Anterior cingulate cortex (tissue), 58 donors: ENCODE data around the gene LY9.

ENCODE experiments used
- DNase-seq, 58 donors: peaks; one replicate each; lab custom pipeline; 2025; lab: John Stamatoyannopoulos, UW

The LY9 gene, protein sequence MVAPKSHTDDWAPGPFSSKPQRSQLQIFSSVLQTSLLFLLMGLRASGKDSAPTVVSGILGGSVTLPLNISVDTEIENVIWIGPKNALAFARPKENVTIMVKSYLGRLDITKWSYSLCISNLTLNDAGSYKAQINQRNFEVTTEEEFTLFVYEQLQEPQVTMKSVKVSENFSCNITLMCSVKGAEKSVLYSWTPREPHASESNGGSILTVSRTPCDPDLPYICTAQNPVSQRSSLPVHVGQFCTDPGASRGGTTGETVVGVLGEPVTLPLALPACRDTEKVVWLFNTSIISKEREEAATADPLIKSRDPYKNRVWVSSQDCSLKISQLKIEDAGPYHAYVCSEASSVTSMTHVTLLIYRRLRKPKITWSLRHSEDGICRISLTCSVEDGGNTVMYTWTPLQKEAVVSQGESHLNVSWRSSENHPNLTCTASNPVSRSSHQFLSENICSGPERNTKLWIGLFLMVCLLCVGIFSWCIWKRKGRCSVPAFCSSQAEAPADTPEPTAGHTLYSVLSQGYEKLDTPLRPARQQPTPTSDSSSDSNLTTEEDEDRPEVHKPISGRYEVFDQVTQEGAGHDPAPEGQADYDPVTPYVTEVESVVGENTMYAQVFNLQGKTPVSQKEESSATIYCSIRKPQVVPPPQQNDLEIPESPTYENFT

DNA sequence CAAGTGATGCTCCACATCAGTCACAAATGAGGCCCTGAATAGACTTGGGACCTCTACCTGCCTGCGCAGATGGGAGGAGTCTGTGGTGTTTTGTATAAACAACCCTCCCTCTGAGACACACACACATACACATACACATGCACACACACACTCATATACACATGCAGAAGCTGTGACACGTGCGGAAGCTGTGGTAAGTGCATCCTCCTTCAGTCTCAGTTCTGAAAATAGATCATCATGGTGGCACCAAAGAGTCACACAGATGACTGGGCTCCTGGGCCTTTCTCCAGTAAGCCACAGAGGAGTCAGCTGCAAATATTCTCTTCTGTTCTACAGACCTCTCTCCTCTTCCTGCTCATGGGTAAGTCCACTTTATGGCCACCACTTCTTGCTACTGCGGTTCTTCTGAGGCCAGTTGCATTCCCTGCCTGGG lies at the start of gene LY9:
TSS of gene LY9 (plus strand) at position 224 of the 433 bp plus-strand sequence. CDS start at position 238, 14 bp downstream.
- DNase-seq = no peak

- no peak for DNase-seq
Measured at GRCh38 chr1:160746836-160747500, 49.0 kb upstream of the LY9 start.

DNA sequence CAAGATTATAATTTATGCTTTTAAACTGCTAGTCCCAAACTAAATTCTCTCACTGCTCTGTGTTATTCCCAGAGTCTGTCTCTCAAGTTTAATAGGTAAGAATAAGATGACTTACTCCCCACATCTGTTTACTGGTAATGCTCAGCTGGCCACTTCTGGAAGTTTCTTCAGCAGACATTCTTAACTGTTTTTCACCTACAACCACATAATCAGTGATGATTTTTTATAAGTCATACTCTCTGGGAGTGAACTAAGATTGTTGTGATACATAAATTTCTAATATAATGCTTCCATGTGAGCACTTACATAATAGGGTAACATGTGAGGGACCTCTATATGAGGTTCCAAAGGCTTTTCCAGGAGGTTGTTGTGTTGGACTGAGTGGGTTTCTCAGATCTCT lies 48.3 kb upstream of the LY9 start:
- no peak for DNase-seq

DNA sequence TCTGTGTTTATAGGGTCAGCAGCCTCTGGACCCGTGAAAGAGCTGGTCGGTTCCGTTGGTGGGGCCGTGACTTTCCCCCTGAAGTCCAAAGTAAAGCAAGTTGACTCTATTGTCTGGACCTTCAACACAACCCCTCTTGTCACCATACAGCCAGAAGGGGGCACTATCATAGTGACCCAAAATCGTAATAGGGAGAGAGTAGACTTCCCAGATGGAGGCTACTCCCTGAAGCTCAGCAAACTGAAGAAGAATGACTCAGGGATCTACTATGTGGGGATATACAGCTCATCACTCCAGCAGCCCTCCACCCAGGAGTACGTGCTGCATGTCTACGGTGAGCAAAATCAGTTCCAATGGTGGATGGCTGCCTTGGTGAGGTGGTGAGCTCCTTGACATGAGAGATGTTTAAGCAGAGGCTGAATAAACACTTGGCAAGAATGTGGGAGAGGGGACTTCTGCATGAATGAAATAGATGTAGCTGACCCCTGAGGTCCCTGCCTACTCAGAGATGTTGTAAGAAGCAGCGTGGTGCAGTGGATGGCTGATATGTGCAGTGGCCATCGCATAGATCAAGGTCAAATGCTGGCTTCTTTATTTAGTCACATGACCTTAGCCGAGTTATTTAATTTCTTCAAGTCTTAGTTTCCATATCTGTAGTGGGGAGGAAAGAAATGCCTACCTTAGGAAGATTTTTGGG lies 47.6 kb upstream of the LY9 start:
- no peak for DNase-seq

DNA sequence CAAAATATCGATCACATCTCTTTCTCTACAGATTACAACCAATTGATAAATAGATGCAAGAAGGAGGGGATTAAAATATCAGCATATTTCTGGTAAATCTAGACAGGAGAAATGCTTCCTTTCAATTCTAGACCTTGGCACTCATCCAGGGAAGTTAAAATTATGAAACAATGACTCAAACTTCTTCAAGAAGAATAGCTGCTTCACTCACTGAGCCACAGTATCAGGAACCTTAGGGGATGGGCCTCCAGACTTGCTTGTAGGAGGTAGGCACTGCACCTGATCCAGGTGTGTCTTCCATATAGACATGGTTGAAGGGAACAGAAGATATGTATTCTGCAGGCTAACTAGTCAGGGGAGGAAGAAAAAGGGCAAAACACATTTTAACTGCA lies 47.1 kb upstream of the LY9 start:
- no peak for DNase-seq

DNA sequence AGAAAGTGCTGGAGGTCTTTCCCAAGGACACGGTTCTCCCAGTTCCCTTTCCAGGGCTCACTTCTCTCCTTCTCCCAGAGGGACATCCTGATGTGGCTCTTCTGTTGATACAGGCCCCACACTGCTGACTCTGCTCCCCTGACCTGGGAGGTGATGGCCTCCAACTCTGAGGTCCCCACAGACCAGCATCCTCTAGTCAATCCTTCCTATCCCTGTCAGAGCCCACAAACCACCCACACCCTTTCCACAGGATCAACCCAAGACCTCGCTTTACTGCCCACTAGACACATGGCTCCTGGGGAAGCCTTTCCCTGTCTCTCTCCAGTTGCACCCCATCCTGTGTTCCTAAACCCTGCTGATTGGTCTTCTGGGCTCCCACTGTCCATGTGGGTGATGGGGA lies 45.4 kb upstream of the LY9 start:
- DNase-seq = no peak

DNA sequence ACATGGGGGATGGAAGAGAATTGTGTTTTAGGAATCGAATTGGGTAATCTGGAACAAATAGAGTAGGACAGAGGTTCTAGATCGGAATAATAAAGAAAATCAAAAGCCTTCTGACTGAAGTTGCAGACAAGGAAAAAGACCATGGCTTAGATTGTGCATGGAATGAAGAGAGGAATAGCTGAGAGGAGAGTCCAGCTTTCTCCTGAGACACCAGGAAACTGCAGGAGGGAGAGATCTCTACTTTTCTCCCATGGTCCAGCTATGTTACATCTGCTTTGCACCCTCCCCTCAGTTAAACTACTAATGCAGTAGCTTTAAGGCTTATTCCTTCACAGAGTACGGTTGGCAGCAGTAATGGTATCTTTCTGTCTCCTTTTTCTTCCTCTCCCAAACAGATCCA lies 43.6 kb upstream of the LY9 start:
- no peak for DNase-seq

- DNase-seq = no peak
Measured at GRCh38 chr1:160752924-160753323, 43.0 kb upstream of the LY9 start.

DNA sequence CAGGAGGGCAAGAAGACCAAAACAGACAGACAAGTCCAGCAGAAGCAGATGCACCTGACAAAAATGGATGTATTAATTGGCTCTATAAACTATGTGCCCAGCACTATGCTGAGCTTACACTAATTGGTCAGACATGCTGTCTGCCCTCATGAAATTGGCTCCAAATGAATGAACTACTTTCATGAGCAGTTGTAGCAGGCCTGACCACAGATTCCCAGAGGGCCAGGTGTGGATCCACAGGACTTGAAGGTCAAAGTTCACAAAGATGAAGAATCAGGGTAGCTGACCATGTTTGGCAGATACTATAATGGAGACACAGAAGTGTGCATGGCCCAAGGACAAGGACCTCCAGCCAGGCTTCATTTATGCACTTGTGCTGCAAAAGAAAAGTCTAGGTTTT lies 42.4 kb upstream of the LY9 start:
- DNase-seq = no peak

GRCh38 chr1:160755461-160755860 lies 40.5 kb upstream of the LY9 start:
- DNase-seq = no peak

- no peak for DNase-seq
Measured at GRCh38 chr1:160755911-160756848, 39.8 kb upstream of the LY9 start.

DNA sequence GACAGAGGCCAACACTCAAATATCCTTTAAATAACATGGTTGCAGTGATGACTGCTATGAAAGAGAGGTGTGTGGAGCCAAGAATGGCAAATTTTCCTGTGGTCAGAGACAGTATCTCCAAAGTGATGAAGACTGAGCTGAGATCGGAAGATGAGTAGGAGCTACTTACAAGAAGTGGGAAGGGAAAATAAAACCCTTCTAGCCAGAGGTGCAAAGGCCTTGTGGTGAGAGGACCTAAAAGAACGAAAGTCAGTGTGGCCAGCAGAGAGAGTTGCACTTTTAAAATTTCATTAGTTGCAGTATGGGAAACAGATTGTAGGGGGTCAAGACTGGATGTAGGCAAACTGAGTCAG lies 39.1 kb upstream of the LY9 start:
- no peak for DNase-seq

GRCh38 chr1:160758521-160758920 lies 37.5 kb upstream of the LY9 start:
- DNase-seq = no peak

DNA sequence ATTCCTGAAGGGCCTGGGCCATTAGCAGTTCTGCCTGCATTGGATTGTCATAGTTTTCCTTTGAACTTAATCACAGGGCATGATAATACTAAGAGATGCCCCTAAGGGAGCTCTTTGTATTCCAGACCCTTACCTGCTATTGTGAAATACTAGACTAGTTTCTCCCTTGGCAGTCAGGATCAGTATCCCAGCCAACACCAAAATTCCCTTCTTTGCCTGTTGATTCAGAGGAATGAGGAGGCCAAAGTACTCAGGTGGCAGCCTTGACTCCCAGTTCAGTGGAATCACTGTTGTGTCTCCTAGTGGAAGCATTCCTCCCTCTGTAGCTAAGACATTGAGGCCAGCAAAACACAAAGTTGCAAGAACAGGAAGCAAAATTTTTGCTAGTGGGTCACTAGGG lies 36.2 kb upstream of the LY9 start:
- no peak for DNase-seq

DNA sequence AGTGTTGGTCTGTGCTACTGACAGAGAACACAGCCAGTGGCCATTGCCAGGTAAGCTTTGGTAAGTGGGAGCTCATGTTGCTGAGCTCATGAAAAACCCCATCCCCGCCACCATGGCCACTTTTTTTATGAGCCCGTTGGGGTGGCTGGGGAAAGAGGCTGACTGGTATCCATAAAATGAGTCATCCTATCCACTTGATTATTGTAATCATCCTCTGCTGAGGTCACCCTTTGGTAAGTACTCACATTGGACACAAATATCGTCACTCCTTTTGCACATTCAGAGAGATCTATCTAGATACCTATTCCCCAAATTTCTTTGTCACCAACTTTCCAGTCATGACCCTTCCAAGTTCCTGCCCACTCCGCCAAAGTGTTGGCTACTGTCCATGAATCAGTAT lies 34.9 kb upstream of the LY9 start:
- DNase-seq = no peak

- DNase-seq = no peak
Measured at GRCh38 chr1:160761886-160762285, 34.1 kb upstream of the LY9 start.

DNA sequence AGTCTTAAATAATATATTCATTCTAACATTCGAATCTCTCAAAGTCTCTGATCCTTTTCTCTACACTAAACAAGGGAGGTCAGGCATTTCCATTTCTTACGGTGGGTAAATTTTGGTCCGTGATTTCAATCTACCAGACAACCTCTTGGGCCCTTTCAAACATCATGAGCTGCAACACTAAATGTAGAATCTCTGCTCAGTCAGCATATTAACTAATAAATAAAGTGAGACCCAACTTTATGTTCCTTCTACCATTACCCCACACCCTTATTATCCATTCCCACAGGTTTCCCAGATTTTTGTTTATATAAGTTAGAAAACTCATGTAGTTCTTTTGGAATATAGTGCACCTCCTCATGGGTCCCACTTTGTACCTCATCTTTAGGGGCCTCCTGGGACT lies 32.0 kb upstream of the LY9 start:
- no peak for DNase-seq

DNA sequence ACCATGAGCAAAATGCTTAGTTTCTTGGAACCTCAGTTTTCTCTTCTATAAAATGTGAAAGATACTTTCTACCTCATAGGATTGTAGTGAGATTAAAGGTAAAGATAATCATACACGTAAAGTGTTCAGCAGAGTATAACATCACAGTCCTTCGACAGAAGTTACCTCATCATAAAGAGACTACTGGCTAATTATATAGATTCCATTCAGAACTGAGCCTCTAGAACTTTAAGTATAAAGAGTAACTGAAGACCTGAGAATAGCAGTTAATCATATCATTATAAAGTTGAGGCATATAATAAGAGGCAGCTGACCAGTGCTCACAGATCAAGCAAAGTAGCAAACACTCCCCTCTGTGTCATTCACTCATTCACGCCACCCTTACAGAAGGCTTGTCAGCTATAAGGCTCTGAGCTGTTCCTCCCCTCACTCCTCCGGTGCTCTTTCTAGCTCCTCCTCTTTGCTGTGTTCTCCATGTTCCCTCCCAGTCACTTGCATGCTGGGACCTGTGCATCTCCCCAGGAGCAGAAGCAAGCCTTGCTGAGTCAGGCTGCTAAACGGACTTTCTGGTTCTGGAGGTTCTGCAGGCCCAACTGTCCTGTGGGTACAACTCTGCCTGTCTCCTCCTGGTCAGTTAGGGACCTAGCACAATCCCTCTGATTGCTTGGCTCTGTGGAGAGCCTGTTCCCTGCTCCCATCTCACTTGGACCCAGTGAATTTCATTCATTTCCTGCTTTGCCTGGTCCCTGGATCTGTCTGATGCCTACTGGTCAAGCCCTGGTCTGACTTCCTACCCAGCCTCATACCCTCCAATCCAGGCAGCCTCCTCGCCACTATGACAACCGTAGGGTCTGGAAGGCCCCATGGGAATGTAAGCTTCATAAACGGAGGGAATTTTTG lies 28.3 kb upstream of the LY9 start:
- DNase-seq = no peak

DNA sequence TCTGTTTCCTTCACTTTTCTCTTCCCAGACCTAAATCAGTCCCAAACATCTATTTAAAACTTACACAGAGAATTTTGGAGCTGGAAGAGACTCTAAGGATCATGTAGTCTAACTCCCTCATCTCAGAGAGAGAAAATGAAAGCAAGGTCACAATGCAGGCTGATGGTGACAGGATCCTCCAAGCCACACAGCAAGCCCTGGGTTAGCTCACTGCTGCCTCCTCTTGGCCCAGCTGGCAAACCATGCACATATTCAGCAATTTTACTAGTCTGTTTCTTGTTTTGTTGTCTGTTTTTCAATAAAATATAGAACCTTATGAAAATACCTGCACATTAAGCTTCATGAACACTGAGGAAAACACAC lies 27.7 kb upstream of the LY9 start:
- peak in 2 of 58 donors; percentile 3 to 4 for DNase-seq
